GM04504 (cell line): Measurements from ENCODE around the gene RTCA.
"Not testable (repeated sequence)": the region's sequence is repeated elsewhere in the genome, so short reads cannot be mapped to it uniquely, and the experiment has no call there.

Experiments
- DNase-seq: peaks from one replicate; pipeline ENCODE4 v3.0.0-alpha.2; 2012; ENCODE audit warnings: low read depth

The RTCA gene

DNA sequence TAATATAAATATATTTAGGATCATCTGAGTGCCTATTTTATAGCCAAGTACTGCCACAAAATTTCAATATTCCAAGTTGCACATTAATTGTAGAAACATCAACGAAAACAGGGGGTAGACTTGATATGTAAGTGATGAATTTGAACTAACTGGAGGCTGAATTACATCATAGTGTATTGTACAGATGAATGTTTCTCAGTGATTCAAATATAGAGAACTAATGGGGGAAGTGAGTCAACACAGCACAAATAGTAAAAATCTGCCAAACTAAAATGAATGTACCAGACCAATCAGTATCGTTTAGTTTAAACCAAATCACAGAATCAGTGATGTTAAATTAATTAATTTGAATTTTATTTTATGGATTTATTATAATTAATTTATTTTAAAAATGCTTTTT is 42.8 kb downstream of the RTCA start:
- DNase-seq: no peak

DNA sequence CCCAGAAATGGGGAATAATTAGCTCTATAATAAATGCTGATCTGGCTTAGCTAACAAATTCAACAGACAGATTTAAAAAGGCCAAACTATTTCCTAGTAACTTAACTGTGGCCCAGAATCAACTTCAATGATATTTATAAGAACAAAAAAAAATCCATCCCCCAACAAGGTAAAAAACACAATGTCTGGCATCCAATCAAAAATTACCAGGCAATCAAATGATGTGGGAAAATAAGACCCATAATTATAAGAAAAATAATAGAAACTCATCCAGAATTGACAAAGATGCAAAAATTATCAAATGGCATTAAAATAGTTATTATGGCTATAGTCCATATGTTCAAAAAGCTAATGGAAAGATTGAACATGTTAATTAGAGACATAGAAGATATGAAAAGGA is 43.8 kb downstream of the RTCA start:
- no peak for DNase-seq

DNA sequence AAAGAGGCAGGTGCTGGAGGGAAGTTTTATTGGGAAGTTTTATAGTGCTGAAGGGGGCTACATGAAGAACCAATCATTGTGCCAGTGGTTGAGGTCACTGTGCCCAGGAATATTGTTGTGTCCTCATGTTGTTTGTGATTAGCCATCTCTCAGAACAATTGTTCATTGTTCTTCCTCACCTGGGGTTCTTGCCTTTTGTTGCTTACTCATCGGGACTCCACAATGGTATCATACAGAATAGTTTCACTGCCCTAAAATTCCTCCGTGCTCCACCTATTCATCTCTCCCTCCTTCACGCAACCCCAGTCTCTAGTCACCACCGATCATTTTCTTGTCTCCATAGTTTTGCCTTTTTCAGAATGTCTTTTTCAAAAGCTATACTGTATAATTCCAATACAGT is 47.4 kb downstream of the RTCA start:
- DNase-seq: no peak

DNA sequence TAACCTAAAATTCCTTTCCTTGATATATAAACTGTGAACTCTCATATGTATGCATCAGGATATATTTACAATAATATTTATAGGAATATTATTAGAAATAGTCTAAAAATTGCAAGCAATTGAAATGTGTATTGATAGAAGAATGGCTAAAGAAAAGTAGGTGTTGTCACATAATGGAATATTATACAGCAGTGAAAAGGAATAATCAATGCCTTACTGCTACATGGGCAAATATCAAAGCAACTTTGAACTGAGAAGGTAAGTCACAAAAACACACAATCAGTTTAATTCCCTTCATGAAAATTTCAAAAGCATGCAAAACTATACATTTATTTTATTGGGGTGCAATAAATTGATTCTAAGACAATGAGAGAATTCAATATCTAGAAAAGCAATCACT is 50.6 kb downstream of the RTCA start:
- DNase-seq: no peak

DNA sequence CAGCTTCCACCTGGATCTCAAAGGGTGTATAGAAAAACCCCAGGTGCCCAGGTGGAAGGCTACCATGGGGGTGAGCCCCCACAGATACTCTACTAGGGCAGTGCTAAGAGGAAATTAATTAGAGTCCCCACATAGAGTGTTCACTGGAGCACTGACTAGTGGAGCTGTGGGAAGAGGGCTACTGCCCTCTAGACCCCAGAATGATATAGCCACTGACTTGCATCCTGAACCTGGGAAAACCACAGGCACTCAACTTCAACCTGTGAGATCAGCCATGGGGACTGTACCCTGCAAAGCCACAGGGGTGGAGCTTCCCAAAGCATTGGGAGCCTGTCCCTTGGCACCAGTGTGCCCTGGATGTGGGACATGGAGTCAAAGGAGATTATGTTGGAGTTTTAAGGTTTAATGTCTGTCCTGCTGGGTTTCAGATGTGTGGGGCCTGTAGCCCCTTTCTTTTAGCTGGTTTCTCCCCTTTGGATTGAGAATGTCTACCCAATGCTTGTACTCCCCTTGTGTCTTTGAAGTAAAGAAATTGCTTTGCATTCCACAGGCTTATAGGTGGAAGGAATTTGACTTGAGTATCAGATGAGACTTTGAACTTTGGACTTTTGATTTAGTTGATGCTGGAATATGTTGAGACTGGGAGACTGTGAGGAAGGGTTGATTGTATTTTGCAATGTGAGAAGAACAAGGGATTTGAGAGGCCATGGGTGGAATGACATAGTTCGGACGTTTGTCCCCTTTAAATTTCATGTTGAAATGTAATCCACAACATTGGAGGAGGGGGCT is 54.5 kb downstream of the RTCA start:
- DNase-seq: no peak

DNA sequence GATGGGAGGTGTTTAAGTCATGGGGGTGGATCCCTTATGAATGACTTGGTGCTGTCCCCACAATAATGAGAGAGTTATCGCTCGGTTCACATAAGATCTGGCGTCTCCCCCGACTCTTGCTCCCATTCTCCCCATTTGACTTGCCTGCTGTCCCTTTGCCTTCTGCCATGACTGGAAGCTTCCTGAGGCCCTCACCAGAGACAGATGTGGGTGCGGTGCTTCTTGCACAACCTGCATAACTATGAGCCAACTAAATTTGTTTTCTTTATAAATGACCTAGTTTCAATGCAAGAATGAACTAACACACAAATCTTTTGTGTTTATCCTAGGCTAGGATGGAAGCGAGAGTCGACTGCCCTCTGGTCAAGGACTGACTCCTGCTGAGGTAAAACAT is 55.1 kb downstream of the RTCA start:
- DNase-seq: no peak

DNA sequence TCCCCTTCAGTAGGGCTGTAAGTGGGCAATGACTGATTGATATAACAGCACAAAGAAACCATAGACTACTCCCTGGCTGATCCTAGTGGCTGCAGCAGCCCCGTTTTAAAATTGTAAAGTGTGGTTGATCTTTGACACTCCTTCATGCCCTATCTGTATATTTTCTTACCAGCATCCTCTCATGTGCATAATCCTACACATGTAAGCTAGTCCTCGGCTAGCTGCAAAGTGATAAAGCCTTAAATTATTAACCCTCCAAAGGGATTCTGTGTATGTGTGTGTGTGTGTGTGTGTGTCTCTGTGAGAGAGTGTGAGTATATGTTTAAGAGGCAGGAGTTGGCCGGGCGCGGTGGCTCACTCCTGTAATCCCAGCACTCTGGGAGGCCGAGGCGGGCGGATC is 55.5 kb downstream of the RTCA start:
- no peak for DNase-seq

DNA sequence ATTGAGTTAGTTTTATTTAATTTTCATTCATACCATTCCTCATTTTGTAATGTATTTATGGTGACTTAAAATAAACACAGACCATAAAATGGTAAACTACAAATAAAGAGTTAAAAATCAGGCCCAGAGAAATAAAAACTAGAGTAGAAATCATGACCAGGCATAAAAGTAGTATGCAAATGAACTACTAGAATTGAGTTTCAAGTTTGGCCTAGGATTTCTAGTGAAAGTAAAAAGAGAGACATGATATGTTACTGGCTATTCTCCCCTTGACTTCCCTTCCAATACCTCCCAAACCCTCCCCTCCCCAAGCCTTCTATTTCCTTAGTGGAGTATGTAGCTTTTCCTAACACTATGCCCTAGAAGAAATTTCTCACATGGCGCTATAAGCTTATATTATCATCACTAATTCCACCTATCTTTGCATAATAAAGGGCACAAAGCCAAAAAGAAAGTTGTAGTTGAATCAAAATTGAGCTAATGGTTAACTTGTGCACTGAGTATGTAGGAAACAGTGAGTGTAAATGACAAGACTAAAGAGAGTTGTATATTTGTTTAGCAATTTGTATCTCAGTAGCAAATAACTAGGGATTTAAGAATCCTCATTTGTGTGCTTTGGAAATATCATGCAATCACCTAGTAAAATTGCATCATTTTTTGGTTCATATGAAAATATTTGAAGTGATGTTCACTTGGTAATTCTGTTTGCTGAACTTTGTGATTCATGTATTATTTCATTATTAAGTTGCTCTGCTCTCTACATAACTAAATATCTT is 56.6 kb downstream of the RTCA start:
- DNase-seq: no peak

DNA sequence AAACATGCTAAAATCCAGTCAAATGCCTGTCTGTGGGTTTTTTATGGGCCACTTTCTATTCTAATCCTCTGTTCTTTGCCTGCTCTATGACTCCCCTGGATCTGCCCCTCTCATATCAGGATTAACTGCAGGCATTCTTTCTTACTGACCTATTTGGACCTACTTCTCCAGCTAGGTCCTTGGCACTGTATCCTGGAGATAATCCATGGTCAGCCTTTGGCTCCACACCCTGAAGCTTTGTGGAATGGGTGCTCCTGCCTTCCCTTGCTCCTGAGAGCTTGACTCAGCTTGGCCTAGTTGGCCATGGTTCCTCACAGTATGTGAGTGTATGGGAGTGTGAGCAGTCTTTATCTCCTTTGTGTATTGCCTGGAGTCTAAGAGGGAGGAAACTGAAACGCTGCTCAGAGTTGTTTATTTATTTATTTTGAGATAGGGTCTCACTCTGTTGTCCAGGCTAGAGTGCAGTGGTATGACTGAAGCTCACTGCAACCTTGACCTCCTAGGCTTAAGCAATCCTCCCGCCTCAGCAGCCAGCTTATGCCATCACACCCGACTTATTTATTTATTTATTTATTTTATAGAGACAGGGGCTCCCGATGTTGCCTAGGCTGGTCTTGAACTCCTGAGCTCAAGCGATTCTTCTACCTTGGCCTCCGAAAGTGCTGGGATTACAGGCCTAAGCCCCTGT is 57.5 kb downstream of the RTCA start:
- no peak for DNase-seq

DNA sequence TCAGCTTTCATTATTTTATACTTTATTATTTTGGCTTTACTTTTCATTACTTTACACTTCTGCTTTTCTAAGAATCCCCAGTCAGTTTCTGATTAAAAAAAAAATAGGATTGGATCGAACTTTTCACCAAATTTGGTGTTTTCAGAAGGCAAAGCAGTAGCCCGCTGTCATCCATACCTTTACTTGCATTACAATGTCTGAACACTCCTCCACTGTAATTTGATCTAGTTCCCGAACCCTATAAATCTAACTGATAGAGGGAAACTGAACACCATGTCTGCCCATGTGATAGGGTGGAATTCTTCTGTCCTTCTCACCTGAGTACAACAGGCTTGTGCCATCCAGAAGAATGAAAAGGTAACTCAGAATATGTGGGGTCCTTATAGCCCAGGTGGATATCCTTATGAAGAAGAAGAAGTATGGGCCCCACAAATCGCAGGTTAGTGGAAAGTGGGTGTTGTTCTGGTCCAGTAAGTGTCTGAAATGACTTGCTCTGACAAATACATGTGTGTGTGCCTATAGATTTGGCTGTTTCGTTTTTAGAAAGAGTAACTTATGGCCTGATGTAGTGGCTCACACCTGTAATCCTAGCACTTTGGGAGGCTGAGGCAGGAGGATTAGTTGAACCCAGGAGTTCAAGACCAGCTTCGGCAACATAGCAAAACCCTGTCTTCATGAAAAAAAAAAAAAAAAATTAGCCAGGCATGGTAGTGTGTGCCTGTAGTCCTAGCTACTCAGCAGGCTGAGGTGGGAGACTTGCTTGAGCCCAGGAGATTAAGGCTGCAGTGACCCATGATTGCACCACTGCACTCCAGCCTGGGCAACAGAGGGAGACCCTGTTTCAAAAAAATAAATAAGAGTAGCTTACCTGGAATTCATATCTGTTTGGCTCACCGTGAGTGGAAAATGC is 59.7 kb downstream of the RTCA start:
- no peak for DNase-seq

DNA sequence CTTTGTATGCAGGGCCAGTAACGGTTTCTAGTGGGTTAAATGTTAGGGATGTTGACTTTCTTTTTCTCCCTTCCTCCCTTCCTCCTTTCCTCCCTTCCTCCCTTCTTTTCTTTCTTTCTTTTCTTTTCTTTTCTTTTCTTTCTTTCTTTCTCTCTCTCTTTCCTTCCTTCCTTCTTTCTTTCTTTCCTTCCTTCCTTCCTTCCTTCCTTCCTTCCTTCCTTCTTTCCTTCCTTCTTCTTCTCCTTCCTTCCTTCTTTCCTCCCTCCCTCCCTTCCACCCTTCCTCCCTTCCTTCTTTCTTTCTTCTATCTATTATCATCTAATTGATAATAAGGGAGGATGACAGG is 60.3 kb downstream of the RTCA start:
- DNase-seq: not testable (repeated sequence)

DNA sequence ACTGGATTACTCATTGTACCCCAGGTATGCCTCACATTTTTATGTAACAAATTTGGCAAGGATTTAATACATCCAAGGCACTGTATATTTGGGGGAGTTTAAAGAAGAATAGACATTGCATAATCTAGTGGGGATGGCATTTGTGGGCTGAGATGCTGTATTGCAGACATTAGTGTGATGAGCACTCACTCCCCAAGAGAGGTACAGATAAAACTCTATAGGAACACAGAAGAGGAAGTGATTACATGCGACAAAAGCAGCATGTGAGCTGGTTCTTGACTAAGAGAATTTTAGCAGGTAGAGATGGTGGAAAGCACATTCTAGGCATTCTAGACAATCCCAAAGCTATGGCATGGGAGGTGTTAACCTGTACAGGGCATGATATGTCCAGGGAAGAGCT is 62.1 kb downstream of the RTCA start:
- no peak for DNase-seq

DNA sequence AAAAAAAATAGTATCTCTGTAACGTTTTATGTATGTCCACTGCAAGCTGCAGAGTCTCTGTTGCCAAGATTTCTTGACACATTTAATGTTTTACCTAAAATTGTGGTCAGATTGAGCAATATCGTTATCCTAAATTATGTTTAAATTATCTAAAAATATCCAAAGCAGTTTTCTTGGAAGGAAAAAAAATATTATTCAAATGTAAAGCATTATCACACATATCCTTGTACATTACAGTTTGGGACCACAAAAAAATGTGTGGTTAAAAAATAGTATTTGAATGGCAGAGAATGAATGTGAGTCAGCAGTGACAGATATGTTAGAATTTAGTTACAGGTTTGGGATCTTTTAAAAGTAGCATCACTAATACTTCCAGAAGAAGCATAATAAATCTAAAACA is 65.1 kb downstream of the RTCA start:
- DNase-seq: not testable (repeated sequence)

DNA sequence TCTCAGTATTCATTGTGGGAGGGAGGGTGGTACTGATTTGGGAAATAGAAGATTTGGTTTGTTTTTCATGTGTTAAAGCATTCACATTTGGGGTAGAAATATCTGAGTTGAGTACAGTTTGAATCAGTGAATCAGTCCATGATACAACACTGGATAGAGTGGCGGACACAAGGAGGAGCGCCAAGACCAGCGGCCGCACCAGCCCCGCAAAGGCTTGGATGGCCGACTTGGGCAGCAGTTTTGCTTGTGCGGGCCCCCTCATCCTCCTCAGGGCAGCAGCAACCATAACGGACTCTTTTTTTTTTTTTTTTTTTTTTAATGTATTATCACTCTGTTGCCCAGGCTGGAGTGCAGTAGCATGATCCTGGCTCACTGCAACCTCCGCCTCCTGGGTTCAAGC is 66.3 kb downstream of the RTCA start:
- DNase-seq: no peak

DNA sequence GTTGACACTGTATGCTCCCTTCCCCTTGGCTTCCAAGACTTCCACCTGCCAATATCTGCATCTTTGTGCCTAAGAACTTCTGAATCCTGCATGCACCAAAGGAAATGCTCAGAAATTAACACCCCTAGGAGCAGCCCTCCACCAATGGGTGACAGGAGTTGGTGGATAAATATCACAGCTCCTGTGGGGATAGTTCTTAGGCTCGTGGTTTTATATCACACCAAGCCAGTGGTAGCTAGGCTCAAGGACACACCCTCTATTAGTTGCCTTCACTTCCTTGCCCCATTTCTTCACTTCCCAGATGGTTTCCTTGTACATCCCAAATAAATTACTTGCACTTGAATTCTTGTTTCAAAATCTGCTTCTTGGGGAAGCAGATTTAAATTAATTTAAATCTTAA is 69.4 kb downstream of the RTCA start:
- no peak for DNase-seq

DNA sequence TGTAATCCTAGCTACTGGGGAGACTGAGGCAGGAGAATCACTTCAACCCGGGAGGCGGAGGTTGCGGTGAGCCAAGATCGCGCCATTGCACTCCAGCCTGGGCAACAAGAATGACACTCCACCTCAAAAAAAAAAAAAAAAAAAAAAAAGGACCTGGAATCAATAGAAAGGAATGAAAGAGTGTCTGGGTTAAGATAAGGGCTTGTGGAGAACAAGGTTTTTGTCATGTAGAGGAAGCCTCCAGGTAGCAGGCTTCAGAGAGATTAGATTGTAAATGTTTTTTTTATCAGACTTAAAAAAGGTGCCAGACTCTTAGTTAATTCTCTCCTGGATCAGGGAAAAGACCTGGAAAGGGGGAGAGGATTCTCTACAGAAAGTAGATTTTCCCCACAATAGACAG is 71.9 kb downstream of the RTCA start:
- DNase-seq: not testable (repeated sequence)

DNA sequence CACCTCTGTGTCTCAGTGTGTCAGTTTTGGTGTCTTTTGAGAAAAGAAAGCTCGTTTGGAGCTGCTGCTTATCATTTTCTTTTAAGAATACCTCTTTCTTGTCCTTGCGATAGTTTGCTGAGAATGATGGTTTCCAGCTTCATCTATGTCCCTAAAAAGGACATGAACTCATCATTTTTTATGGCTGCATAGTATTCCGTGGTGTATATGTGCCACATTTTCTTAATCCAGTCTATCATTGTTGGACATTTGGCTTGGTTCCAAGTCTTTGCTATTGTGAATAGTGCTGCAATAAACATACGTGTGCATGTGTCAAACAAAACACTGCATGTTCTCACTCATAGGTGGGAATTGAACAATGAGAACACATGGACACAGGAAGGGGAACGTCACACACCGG is 73.7 kb downstream of the RTCA start:
- not testable (repeated sequence) for DNase-seq

DNA sequence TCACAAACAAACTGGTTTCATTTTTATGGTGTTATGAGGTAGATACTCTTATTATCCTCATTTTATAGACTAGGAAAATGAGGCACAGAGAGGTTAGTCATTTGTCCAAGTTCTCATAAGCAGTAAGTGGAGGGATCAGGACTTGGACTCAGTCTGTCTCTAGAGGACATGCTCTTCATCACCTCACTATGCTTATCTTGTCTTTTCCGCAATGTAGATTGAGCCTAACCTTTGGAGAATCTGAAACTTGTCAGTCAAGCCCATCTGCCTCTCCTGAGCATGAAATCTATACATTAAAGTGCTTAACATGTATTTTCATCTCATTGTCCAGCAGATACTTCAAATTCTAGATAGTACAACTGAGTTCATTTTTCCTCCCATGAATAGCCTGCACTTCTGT is 74.5 kb downstream of the RTCA start:
- DNase-seq: no peak

DNA sequence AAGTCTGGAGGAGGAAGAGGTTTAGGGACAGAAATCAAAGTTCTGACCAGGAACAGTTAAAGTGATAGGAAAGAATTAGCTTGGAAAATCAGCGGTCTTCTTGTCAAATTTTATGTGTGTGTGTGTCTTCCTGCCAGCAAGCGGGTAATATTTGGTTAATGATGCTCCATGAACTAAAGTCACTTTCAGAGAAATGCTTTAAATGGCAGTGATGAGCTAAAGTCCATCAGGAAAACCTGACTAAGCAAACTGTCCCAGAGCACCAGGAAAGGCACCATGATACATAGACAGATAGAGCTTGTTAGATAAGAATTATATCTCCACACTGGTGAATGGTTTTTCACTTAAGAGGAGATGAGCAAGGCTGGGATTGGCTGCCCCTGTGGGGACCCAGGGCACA is 76.3 kb downstream of the RTCA start:
- no peak for DNase-seq
